SK-N-SH (cell line): ENCODE data around the gene ANO9. TPM values are rescaled to one million over a fixed set of nuclear protein-coding genes. Genes with fewer than 3 reads are reported as not detected.

Experiments
- CTCF ChIA-PET: fragments of 300-600, 350-600 bp; formaldehyde crosslinking; extraction: SDS; loops from one replicate; lab custom pipeline; 2021; lab: Yijun Ruan, JAX
- POLR2A ChIA-PET: fragments of 350-600 bp; sonication (Branson Sonifier 250); formaldehyde crosslinking; extraction: SDS; loops from one replicate; lab custom pipeline; 2020; ENCODE audit warnings: antibody characterized with exemption, inconsistent platforms; lab: Yijun Ruan, JAX
- DNase-seq: peaks from one replicate; pipeline ENCODE4 v3.0.0; 2012
- H2AFZ ChIP-seq: fragments of 200-600 bp; sonication (generic); 2 replicates; pipeline ENCODE4 v1.8.1; 2016; ENCODE audit warnings: antibody characterized with exemption, mild to moderate bottlenecking, low read depth
- H3F3A ChIP-seq: fragments of 200-600 bp; sonication (generic); replicated peaks from 2 replicates; pipeline ENCODE3; 2016; ENCODE audit warnings: antibody characterized with exemption, mild to moderate bottlenecking; ENCODE audit not compliant: insufficient read depth
- H3K27ac ChIP-seq, 2 experiments: fragments of 200-500 bp in 1 of 2; fragments of 200-600 bp in 1 of 2; sonication (Bioruptor generic) in 1 of 2; sonication (generic), shearing (Covaris generic) in 1 of 2; 2 replicates each; pipeline versions ENCODE4 v1.5.1 to v1.6.1; 2014 to 2016; ENCODE audit warnings: low read depth in 2 of 2, inconsistent platforms in 1 of 2, low read length in 1 of 2, mild to moderate bottlenecking in 1 of 2, mixed read lengths in 1 of 2
- H3K27me3 ChIP-seq: fragments of 200-600 bp; sonication (generic), shearing (Covaris generic); 2 replicates; pipeline ENCODE4 v1.6.1; 2016; ENCODE audit warnings: mixed run types; ENCODE audit not compliant: insufficient read depth
- H3K36me3 ChIP-seq, 2 experiments: fragments of 200-500 bp in 1 of 2; fragments of 200-600 bp in 1 of 2; sonication (Bioruptor generic) in 1 of 2; sonication (generic) in 1 of 2; replicated peaks in 1 of 2; 2 replicates each; pipeline versions ENCODE3 to v1.5.1; 2014 to 2016; ENCODE audit warnings: low read length in 1 of 2, mild to moderate bottlenecking in 1 of 2; ENCODE audit not compliant: insufficient read depth in 2 of 2, control insufficient read depth in 1 of 2
- H3K4me1 ChIP-seq, 2 experiments: fragments of 200-500 bp in 1 of 2; fragments of 200-600 bp in 1 of 2; sonication (Bioruptor generic) in 1 of 2; sonication (generic), shearing (Covaris generic) in 1 of 2; 2 replicates each; pipeline versions ENCODE4 v1.5.1 to v1.6.1; 2014 to 2016; ENCODE audit warnings: low read depth in 1 of 2, low read length in 1 of 2, mixed run types in 1 of 2; ENCODE audit not compliant: insufficient read depth in 2 of 2, control insufficient read depth in 1 of 2
- H3K4me2 ChIP-seq: fragments of 200-600 bp; sonication (generic), shearing (Covaris generic); 2 replicates; pipeline ENCODE4 v1.6.1; 2017; ENCODE audit warnings: mixed run types
- H3K4me3 ChIP-seq, 2 experiments: fragments of 200-500 bp in 1 of 2; fragments of 200-600 bp in 1 of 2; sonication (Bioruptor generic) in 1 of 2; sonication (generic), shearing (Covaris generic) in 1 of 2; 2 replicates each; pipeline versions ENCODE4 v1.5.1 to v1.8.1; 2014 to 2016; ENCODE audit warnings: low read depth in 2 of 2, inconsistent platforms in 1 of 2, low read length in 1 of 2, mild to moderate bottlenecking in 1 of 2, mixed read lengths in 1 of 2, moderate library complexity in 1 of 2
- H3K79me2 ChIP-seq: fragments of 200-600 bp; sonication (generic); 2 replicates; pipeline ENCODE4 v1.8.1; 2017; ENCODE audit warnings: mild to moderate bottlenecking; ENCODE audit not compliant: insufficient read depth
- H3K9ac ChIP-seq: fragments of 200-600 bp; sonication (generic); 2 replicates; pipeline ENCODE4 v1.6.1; 2017; ENCODE audit warnings: mixed run types
- H3K9me2 ChIP-seq: fragments of 200-600 bp; sonication (generic); 2 replicates; pipeline ENCODE4 v1.6.1; 2017; ENCODE audit warnings: mixed run types
- H3K9me3 ChIP-seq: fragments of 200-600 bp; sonication (generic); 2 replicates; pipeline ENCODE4 v1.6.1; 2017; ENCODE audit warnings: mixed run types, mild to moderate bottlenecking, moderate library complexity
- H4K20me1 ChIP-seq: fragments of 200-600 bp; sonication (generic); 2 replicates; pipeline ENCODE4 v1.6.1; 2017; ENCODE audit warnings: mild to moderate bottlenecking, mixed run types; ENCODE audit not compliant: insufficient read depth
- CHD2 ChIP-seq: fragments of 150-350 bp; IDR thresholded peaks from 2 replicates; pipeline ENCODE4 v1.6.1; 2018; ENCODE audit warnings: low read length; ENCODE audit not compliant: partially characterized antibody
- EP300 ChIP-seq, 2 experiments: IDR thresholded peaks; 2 replicates each; pipeline versions ENCODE4 v1.4.0 to v1.6.1; 2012; ENCODE audit warnings: borderline replicate concordance in 1 of 2, low read depth in 1 of 2, low read length in 1 of 2
- FOSL2 ChIP-seq: IDR thresholded peaks from 2 replicates; pipeline ENCODE4 v1.4.0; 2012; ENCODE audit warnings: low read depth, mild to moderate bottlenecking, moderate library complexity, borderline replicate concordance
- GABPA ChIP-seq: IDR thresholded peaks from 2 replicates; pipeline ENCODE4 v1.4.0; 2012; ENCODE audit warnings: low read depth, mild to moderate bottlenecking
- MAX ChIP-seq: IDR thresholded peaks from 2 replicates; pipeline ENCODE4 v1.4.0; 2012; ENCODE audit warnings: low read depth
- MEF2A ChIP-seq: IDR thresholded peaks from 2 replicates; pipeline ENCODE4 v1.4.0; 2012; ENCODE audit warnings: low read depth, borderline replicate concordance
- NFIC ChIP-seq: IDR thresholded peaks from 2 replicates; pipeline ENCODE4 v1.4.0; 2012; ENCODE audit warnings: borderline replicate concordance
- NRF1 ChIP-seq: IDR thresholded peaks from 2 replicates; pipeline ENCODE4 v1.6.1; 2012; ENCODE audit warnings: low read depth, mild to moderate bottlenecking, low read length
- POLR2AphosphoS5 ChIP-seq: IDR thresholded peaks from 2 replicates; pipeline ENCODE4 v1.6.1; 2012; ENCODE audit warnings: low read depth, low read length
- REST ChIP-seq: IDR thresholded peaks from 2 replicates; pipeline ENCODE4 v1.6.1; 2012; ENCODE audit warnings: mild to moderate bottlenecking, low read depth, low read length, moderate library complexity
- RXRA ChIP-seq: IDR thresholded peaks from 2 replicates; pipeline ENCODE4 v1.4.0; 2012; ENCODE audit warnings: low read depth, mild to moderate bottlenecking, borderline replicate concordance
- TAF1 ChIP-seq: IDR thresholded peaks from 2 replicates; pipeline ENCODE4 v1.6.1; 2012; ENCODE audit warnings: low read depth, mild to moderate bottlenecking, low read length, moderate library complexity, borderline replicate concordance
- USF1 ChIP-seq: IDR thresholded peaks from 2 replicates; pipeline ENCODE4 v1.4.0; 2012; ENCODE audit warnings: low read depth, borderline replicate concordance
- USF2 ChIP-seq: fragments of 150-350 bp; IDR thresholded peaks from 2 replicates; pipeline ENCODE4 v1.6.1; 2017; ENCODE audit warnings: antibody characterized with exemption, low read length, low read depth, borderline replicate concordance
- YY1 ChIP-seq: IDR thresholded peaks from 2 replicates; pipeline ENCODE4 v1.4.0; 2012; ENCODE audit warnings: low read depth, mild to moderate bottlenecking
- WGBS: methylation state at CpG from one replicate; pipeline ENCODE4 v1.1.6; 2017; ENCODE audit warnings: low lambda C conversion rate; 5-methylcytosine and 5-hydroxymethylcytosine counted together
- polyA plus RNA-seq, 3 experiments: library from polyadenylated mRNA; depleted of rRNA; stranded (reverse); fragments of >200 nt; gene quantifications; 2 replicates each; pipeline ENCODE4 v1.2.3, GENCODE V29; 2012

The ANO9 gene
- polyA plus RNA-seq, 1 of the 3 experiments (the other 2 are of a cell fraction), result 0.12 TPM

GRCh38 chr11:454801-455565 is 13.2 kb upstream of the ANO9 start:
- ChIA-PET POLR2A (no interaction called here), CTCF (interaction anchor here (2.1 kb wide), 1 partner anchor 58 kb away, joined by 8 read pairs; no protein-coding TSS in a partner anchor)
- TF ChIP-seq USF1 (no peak), FOSL2 (no peak)
- Histone ChIP-seq H3K36me3 (peaks cover 6 to 16% of the 10 kb centered on the region in 2 experiments), H3K4me1 (peaks cover 6 to 13% of the 10 kb centered on the region in 2 experiments; a peak in 2 of 4 replicates), H2AFZ (no peak overlapping the region), H3K27me3 (no peaks in the 10 kb centered on the region), H3K4me3 (no peak overlapping the region), H3K9me3 (no peaks in the 10 kb centered on the region), H3K4me2 (no peak overlapping the region), H3K79me2 (peaks cover 62% of the 10 kb centered on the region), H4K20me1 (peaks cover 14% of the 10 kb centered on the region), H3K27ac (no peak overlapping the region), H3K9ac (no peak overlapping the region), H3K9me2 (no peaks in the 10 kb centered on the region), H3F3A (no peaks in the 10 kb centered on the region)
- 83% methylated on average over 12 of the region's 14 CpGs for WGBS
- DNase-seq, result no peak

- TF ChIP-seq NFIC (no peak), POLR2AphosphoS5 (no peak), GABPA (no peak), USF1 (no peak), NRF1 (no peak), YY1 (no peak), FOSL2 (no peak), REST (no peak), EP300 (IDR thresholded peaks at IDR 0.05; ENCODE audit: borderline replicate concordance in 1 of 2, low read depth in 1 of 2, low read length in 1 of 2) (no peak), MEF2A (no peak), TAF1 (no peak), RXRA (no peak), USF2 (no peak), CHD2 (no peak), MAX (no peak)
- Histone ChIP-seq H2AFZ (no peak overlapping the region), H3K27me3 (no peaks in the 10 kb centered on the region), H3K27ac (no peak overlapping the region), H3K9ac (no peak overlapping the region), H3K9me2 (no peaks in the 10 kb centered on the region), H3K79me2 (peaks cover 68% of the 10 kb centered on the region), H3K4me3 (no peak overlapping the region), H3K36me3 (peaks cover 6 to 16% of the 10 kb centered on the region in 2 experiments), H4K20me1 (peaks cover 14% of the 10 kb centered on the region), H3K9me3 (no peaks in the 10 kb centered on the region), H3K4me2 (no peak overlapping the region), H3K4me1 (peaks cover 6 to 18% of the 10 kb centered on the region in 2 experiments; a peak in 2 of 4 replicates), H3F3A (peaks cover under 1% of the 10 kb centered on the region)
- CTCF ChIA-PET, result interaction anchor here (2.1 kb wide), 1 partner anchor 57 kb away, joined by 8 read pairs; no protein-coding TSS in a partner anchor
- no peak for DNase-seq
- POLR2A ChIA-PET, result no interaction called here
- 96% methylated on average over 9 of the region's 9 CpGs for WGBS
Observed at GRCh38 chr11:454043-454442, 12.2 kb upstream of the ANO9 start.
